ENCODE results near the gene SPRYD3. TPM values are rescaled to one million over a fixed set of nuclear protein-coding genes. Genes with fewer than 3 reads are reported as not detected.

The SPRYD3 gene
- total and polyA plus RNA-seq, 4 donors: 34.1 to 76.2 (median 54.3) TPM

- whole genome bisulfite sequencing (ENCODE audit: insufficient coverage): under 1% methylated on average over 85 of the region's 94 CpGs
- H3K27ac ChIP-seq (ENCODE audit: low read depth, low read length): peak overlapping the region; percentile 98
- H3K36me3 ChIP-seq (ENCODE audit: control insufficient read depth, insufficient read depth, low read length): peaks cover 26% of the 10 kb centered on the region
- H3K27me3 ChIP-seq (ENCODE audit: control insufficient read depth, insufficient read depth, low read length): no peaks in the 10 kb centered on the region
- peaks cover 83% of the 10 kb centered on the region for H3K4me1 ChIP-seq (ENCODE audit: control insufficient read depth, insufficient read depth, low read length)
- peak overlapping the region; percentile 40 for H3K4me3 ChIP-seq (ENCODE audit: low read depth, low read length)
- no peaks in the 10 kb centered on the region for H3K9me3 ChIP-seq (ENCODE audit: control insufficient read depth, insufficient read depth, low read length)
- peak in 2 of 6 donors; percentile 65 to 86 for DNase-seq (ENCODE audit: low read depth in 4 of 6, low spot score in 6 of 6)
These were observed 31.8 kb downstream of the SPRYD3 start for GRCh38 chr12:53047221-53048032.

- peaks cover 23% of the 10 kb centered on the region for H3K36me3 ChIP-seq (ENCODE audit: control insufficient read depth, insufficient read depth, low read length)
- under 1% methylated on average over 27 of the region's 44 CpGs for WGBS (ENCODE audit: insufficient coverage)
- DNase-seq (ENCODE audit: low read depth in 4 of 6, low spot score in 6 of 6): peak in 2 of 6 donors; percentile 92
- H3K4me1 ChIP-seq (ENCODE audit: control insufficient read depth, insufficient read depth, low read length): peaks cover 76% of the 10 kb centered on the region
- H3K27me3 ChIP-seq (ENCODE audit: control insufficient read depth, insufficient read depth, low read length): no peaks in the 10 kb centered on the region
- H3K27ac ChIP-seq (ENCODE audit: low read depth, low read length): peak overlapping the region; percentile 98
- H3K9me3 ChIP-seq (ENCODE audit: control insufficient read depth, insufficient read depth, low read length): no peaks in the 10 kb centered on the region
- peak overlapping the region; percentile 83 for H3K4me3 ChIP-seq (ENCODE audit: low read depth, low read length)
These were observed 32.5 kb downstream of the SPRYD3 start for GRCh38 chr12:53046655-53047220.

GRCh38 chr12:53045696-53046045 lies 33.5 kb downstream of the SPRYD3 start:
- WGBS (ENCODE audit: insufficient coverage): no CpG with 5 or more reads among the region's 5 CpGs

GRCh38 chr12:53044896-53045695 lies 34.1 kb downstream of the SPRYD3 start:
- peaks cover 14% of the 10 kb centered on the region for H3K36me3 ChIP-seq (ENCODE audit: control insufficient read depth, insufficient read depth, low read length)
- DNase-seq (ENCODE audit: low read depth in 4 of 6, low spot score in 6 of 6): peak in 1 of 6 donors; percentile 8
- peaks cover 60% of the 10 kb centered on the region for H3K4me1 ChIP-seq (ENCODE audit: control insufficient read depth, insufficient read depth, low read length)
- no peaks in the 10 kb centered on the region for H3K9me3 ChIP-seq (ENCODE audit: control insufficient read depth, insufficient read depth, low read length)
- H3K27ac ChIP-seq (ENCODE audit: low read depth, low read length): peak overlapping the region; percentile 98
- no peak overlapping the region for H3K4me3 ChIP-seq (ENCODE audit: low read depth, low read length)
- 87% methylated on average over 3 of the region's 4 CpGs for WGBS (ENCODE audit: insufficient coverage)
- no peaks in the 10 kb centered on the region for H3K27me3 ChIP-seq (ENCODE audit: control insufficient read depth, insufficient read depth, low read length)

More at GRCh38 chr12:53045696-53046045, 33.5 kb downstream of the SPRYD3 start:
- DNase-seq (ENCODE audit: low read depth in 4 of 6, low spot score in 6 of 6): peak in 1 of 6 donors; percentile 39
- Histone ChIP-seq H3K9me3 (ENCODE audit: control insufficient read depth, insufficient read depth, low read length) (no peaks in the 10 kb centered on the region), H3K36me3 (ENCODE audit: control insufficient read depth, insufficient read depth, low read length) (peaks cover 15% of the 10 kb centered on the region), H3K4me1 (ENCODE audit: control insufficient read depth, insufficient read depth, low read length) (peaks cover 66% of the 10 kb centered on the region), H3K27me3 (ENCODE audit: control insufficient read depth, insufficient read depth, low read length) (no peaks in the 10 kb centered on the region), H3K4me3 (ENCODE audit: low read depth, low read length) (peak overlapping the region; percentile 83), H3K27ac (ENCODE audit: low read depth, low read length) (peak overlapping the region; percentile 98)

- Histone ChIP-seq H3K27me3 (ENCODE audit: control insufficient read depth, insufficient read depth, low read length) (no peaks in the 10 kb centered on the region), H3K36me3 (ENCODE audit: control insufficient read depth, insufficient read depth, low read length) (peaks cover 9% of the 10 kb centered on the region), H3K4me1 (ENCODE audit: control insufficient read depth, insufficient read depth, low read length) (peaks cover 50% of the 10 kb centered on the region), H3K4me3 (ENCODE audit: low read depth, low read length) (no peak overlapping the region), H3K27ac (ENCODE audit: low read depth, low read length) (peak overlapping the region; percentile 98), H3K9me3 (ENCODE audit: control insufficient read depth, insufficient read depth, low read length) (no peaks in the 10 kb centered on the region)
- DNase-seq (ENCODE audit: low read depth in 4 of 6, low spot score in 6 of 6): peak in 1 of 6 donors; percentile 62
- 35% methylated on average over 9 of the region's 10 CpGs for WGBS (ENCODE audit: insufficient coverage)
These were observed 35.1 kb downstream of the SPRYD3 start for GRCh38 chr12:53044052-53044581.

GRCh38 chr12:53042607-53043454 lies 36.4 kb downstream of the SPRYD3 start:
- WGBS (ENCODE audit: insufficient coverage): 64% methylated on average over 6 of the region's 7 CpGs
- peak in 1 of 6 donors; percentile 13 for DNase-seq (ENCODE audit: low read depth in 4 of 6, low spot score in 6 of 6)
- Histone ChIP-seq H3K36me3 (ENCODE audit: control insufficient read depth, insufficient read depth, low read length) (peaks cover 20% of the 10 kb centered on the region), H3K4me1 (ENCODE audit: control insufficient read depth, insufficient read depth, low read length) (peaks cover 37% of the 10 kb centered on the region), H3K27me3 (ENCODE audit: control insufficient read depth, insufficient read depth, low read length) (no peaks in the 10 kb centered on the region), H3K9me3 (ENCODE audit: control insufficient read depth, insufficient read depth, low read length) (no peaks in the 10 kb centered on the region), H3K27ac (ENCODE audit: low read depth, low read length) (no peak overlapping the region), H3K4me3 (ENCODE audit: low read depth, low read length) (no peak overlapping the region)

- Histone ChIP-seq H3K27ac (ENCODE audit: low read depth, low read length) (no peak overlapping the region), H3K4me3 (ENCODE audit: low read depth, low read length) (no peak overlapping the region), H3K27me3 (ENCODE audit: control insufficient read depth, insufficient read depth, low read length) (no peaks in the 10 kb centered on the region), H3K4me1 (ENCODE audit: control insufficient read depth, insufficient read depth, low read length) (peaks cover 14% of the 10 kb centered on the region), H3K9me3 (ENCODE audit: control insufficient read depth, insufficient read depth, low read length) (no peaks in the 10 kb centered on the region), H3K36me3 (ENCODE audit: control insufficient read depth, insufficient read depth, low read length) (peaks cover 44% of the 10 kb centered on the region)
- 100% methylated on average over 1 of the region's 4 CpGs for WGBS (ENCODE audit: insufficient coverage)
- DNase-seq (ENCODE audit: low read depth in 4 of 6, low spot score in 6 of 6): no peak
These were observed 39.3 kb downstream of the SPRYD3 start for GRCh38 chr12:53039851-53040250.

GRCh38 chr12:53036802-53037201 lies 42.4 kb downstream of the SPRYD3 start:
- no peaks in the 10 kb centered on the region for H3K9me3 ChIP-seq (ENCODE audit: control insufficient read depth, insufficient read depth, low read length)
- no CpG with 5 or more reads among the region's 3 CpGs for WGBS (ENCODE audit: insufficient coverage)
- H3K4me3 ChIP-seq (ENCODE audit: low read depth, low read length): no peak overlapping the region
- no peaks in the 10 kb centered on the region for H3K27me3 ChIP-seq (ENCODE audit: control insufficient read depth, insufficient read depth, low read length)
- no peaks in the 10 kb centered on the region for H3K4me1 ChIP-seq (ENCODE audit: control insufficient read depth, insufficient read depth, low read length)
- H3K27ac ChIP-seq (ENCODE audit: low read depth, low read length): no peak overlapping the region
- DNase-seq (ENCODE audit: low read depth in 4 of 6, low spot score in 6 of 6): no peak
- peaks cover 60% of the 10 kb centered on the region for H3K36me3 ChIP-seq (ENCODE audit: control insufficient read depth, insufficient read depth, low read length)

GRCh38 chr12:53034459-53034858 lies 44.7 kb downstream of the SPRYD3 start:
- Histone ChIP-seq H3K9me3 (ENCODE audit: control insufficient read depth, insufficient read depth, low read length) (no peaks in the 10 kb centered on the region), H3K27me3 (ENCODE audit: control insufficient read depth, insufficient read depth, low read length) (no peaks in the 10 kb centered on the region), H3K36me3 (ENCODE audit: control insufficient read depth, insufficient read depth, low read length) (peaks cover 76% of the 10 kb centered on the region), H3K4me3 (ENCODE audit: low read depth, low read length) (no peak overlapping the region), H3K27ac (ENCODE audit: low read depth, low read length) (no peak overlapping the region), H3K4me1 (ENCODE audit: control insufficient read depth, insufficient read depth, low read length) (no peaks in the 10 kb centered on the region)
- WGBS (ENCODE audit: insufficient coverage): 91% methylated on average over 3 of the region's 8 CpGs
- no peak for DNase-seq (ENCODE audit: low read depth in 4 of 6, low spot score in 6 of 6)

Measured in spinal cord (tissue), 10 donors.